Measurements from ENCODE around the gene HTR7.

DNA sequence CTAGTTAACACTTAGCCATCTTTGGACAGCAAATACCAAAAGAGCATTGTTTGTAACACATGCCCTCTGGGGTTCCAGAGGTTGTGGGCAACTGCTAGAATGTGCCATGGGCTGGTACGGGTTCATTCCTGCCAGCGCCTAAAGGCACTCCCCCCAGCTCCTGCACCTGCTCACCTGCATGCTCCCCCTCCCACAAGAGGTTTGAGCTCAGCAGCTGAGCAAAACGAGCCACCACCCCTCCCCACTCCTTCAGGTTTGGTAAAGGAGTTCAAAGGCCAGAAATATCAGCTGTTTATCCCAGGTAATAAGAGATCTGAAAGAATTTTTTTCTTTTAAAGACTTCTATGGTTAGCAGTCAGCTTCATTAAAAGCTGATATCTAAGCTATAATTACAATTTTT, 53.5 kb downstream of the HTR7 start:
- TF ChIP-seq, protein P1, sequence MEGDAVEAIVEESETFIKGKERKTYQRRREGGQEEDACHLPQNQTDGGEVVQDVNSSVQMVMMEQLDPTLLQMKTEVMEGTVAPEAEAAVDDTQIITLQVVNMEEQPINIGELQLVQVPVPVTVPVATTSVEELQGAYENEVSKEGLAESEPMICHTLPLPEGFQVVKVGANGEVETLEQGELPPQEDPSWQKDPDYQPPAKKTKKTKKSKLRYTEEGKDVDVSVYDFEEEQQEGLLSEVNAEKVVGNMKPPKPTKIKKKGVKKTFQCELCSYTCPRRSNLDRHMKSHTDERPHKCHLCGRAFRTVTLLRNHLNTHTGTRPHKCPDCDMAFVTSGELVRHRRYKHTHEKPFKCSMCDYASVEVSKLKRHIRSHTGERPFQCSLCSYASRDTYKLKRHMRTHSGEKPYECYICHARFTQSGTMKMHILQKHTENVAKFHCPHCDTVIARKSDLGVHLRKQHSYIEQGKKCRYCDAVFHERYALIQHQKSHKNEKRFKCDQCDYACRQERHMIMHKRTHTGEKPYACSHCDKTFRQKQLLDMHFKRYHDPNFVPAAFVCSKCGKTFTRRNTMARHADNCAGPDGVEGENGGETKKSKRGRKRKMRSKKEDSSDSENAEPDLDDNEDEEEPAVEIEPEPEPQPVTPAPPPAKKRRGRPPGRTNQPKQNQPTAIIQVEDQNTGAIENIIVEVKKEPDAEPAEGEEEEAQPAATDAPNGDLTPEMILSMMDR (IDR thresholded peaks at IDR 0.05) = no peak
- no peak for TF ChIP-seq POLR2A (IDR thresholded peaks at IDR 0.05)

All from body of pancreas (tissue), 4 donors.